T-helper 17 cell (primary cell): Measurements from ENCODE around the gene FKBP15. TPM values are rescaled to one million over a fixed set of nuclear protein-coding genes. Genes with fewer than 3 reads are reported as not detected.

Source experiments
- ATAC-seq: fragments of 150-1000 bp; cut with Tn5 transposase; 2 replicates; pipeline ENCODE4 v1.10.0; 2021; ENCODE audit warnings: mild to moderate bottlenecking, moderate library complexity
- DNase-seq, 3 donors: peaks; one replicate each; pipeline versions ENCODE4 v3.0.0 to v3.0.0-alpha.2; 2020 to 2021
- H3K9me3 ChIP-seq: one replicate; pipeline ENCODE4 v1.7.0; 2013; ENCODE audit warnings: low read length, mild to moderate bottlenecking; ENCODE audit not compliant: control insufficient read depth, poor library complexity, severe bottlenecking
- H3K27ac Mint-ChIP-seq: one replicate; pipeline ENCODE4 v1.8.0; 2022; ENCODE audit warnings: mild to moderate bottlenecking, moderate library complexity, mixed read lengths
- H3K27me3 Mint-ChIP-seq: one replicate; pipeline ENCODE4 v1.8.0; 2022; ENCODE audit warnings: mixed read lengths
- H3K36me3 Mint-ChIP-seq: one replicate; pipeline ENCODE4 v1.8.0; 2022; ENCODE audit warnings: low read depth, mixed read lengths
- H3K4me1 Mint-ChIP-seq: one replicate; pipeline ENCODE4 v1.8.0; 2022; ENCODE audit warnings: mild to moderate bottlenecking, mixed read lengths
- H3K4me3 Mint-ChIP-seq: one replicate; pipeline ENCODE4 v1.8.0; 2022; ENCODE audit warnings: mild to moderate bottlenecking, moderate library complexity, mixed read lengths
- total RNA-seq, 4 donors: library from RNA in 2 of 4; stranded (reverse) in 2 of 4; gene quantifications; one replicate each; pipeline ENCODE4 v1.2.3 and lab custom pipeline; 2022 to 2026

FKBP15 gene
- total RNA-seq, 2 donors from 2014 or later = 19.3 to 24.0 TPM

GRCh38 chr9:113222482-113222841 lies 1.4 kb upstream of the FKBP15 start:
- no peaks in the 10 kb centered on the region for H3K9me3 ChIP-seq
- Mint-ChIP-seq H3K4me3 (peak overlapping the region; percentile 96), H3K36me3 (no peaks in the 10 kb centered on the region), H3K27me3 (no peaks in the 10 kb centered on the region), H3K27ac (peak overlapping the region; percentile 90), H3K4me1 (peaks cover 26% of the 10 kb centered on the region)
- no peak for DNase-seq
- no peak for ATAC-seq

DNA sequence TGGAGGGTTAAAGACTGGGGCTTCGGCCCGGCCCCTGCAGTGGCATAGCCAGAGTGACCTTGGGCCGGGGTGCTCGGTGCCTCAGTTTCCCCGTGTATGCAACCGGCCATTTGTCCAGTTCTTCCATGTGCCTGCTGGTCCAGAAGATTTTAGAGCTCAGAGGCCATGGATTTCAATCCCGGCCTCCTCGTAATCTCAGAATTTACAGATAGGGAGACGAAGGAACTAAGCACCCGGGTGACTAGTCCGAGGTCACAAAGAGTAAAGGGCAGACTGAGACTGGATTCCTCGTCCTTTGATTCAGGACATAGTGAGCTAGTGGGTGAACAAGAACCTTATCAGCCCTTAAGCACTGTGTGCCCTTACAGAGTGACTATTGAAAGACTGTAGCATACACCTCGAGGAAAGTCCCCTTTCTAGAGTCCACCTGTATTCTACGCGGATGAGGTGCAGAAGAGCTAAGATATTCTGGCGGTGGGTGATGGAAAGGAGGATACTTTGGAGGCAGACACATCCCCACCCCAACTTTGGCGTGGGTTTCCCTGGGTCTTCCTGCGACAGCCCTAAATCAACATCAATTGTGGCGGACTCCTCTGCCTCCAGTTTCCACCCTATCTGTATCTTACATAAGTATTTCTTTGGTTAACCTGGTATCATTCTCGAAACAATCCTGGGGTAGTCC lies 864 bp upstream of the FKBP15 start:
- H3K27me3 Mint-ChIP-seq = no peaks in the 10 kb centered on the region
- no peaks in the 10 kb centered on the region for H3K9me3 ChIP-seq
- H3K4me3 Mint-ChIP-seq = peak overlapping the region; percentile 96
- peaks cover 26% of the 10 kb centered on the region for H3K4me1 Mint-ChIP-seq
- H3K36me3 Mint-ChIP-seq = no peaks in the 10 kb centered on the region
- ATAC-seq (no peak), DNase-seq (peak in 1 of 3 donors; percentile 4)
- peak overlapping the region; percentile 90 for H3K27ac Mint-ChIP-seq

- H3K27ac Mint-ChIP-seq = peak overlapping the region; percentile 90
- H3K36me3 Mint-ChIP-seq = no peaks in the 10 kb centered on the region
- H3K4me3 Mint-ChIP-seq = peak overlapping the region; percentile 96
- no peak for DNase-seq
- no peaks in the 10 kb centered on the region for H3K9me3 ChIP-seq
- peaks cover 26% of the 10 kb centered on the region for H3K4me1 Mint-ChIP-seq
- ATAC-seq = no peak
- no peaks in the 10 kb centered on the region for H3K27me3 Mint-ChIP-seq
These were observed 542 bp downstream of the FKBP15 start for GRCh38 chr9:113220467-113221002.

- peaks cover 30% of the 10 kb centered on the region for H3K4me1 Mint-ChIP-seq
- DNase-seq (no peak), ATAC-seq (no peak)
- no peaks in the 10 kb centered on the region for H3K27me3 Mint-ChIP-seq
- H3K27ac Mint-ChIP-seq = peak overlapping the region; percentile 90
- peak overlapping the region; percentile 96 for H3K4me3 Mint-ChIP-seq
- no peaks in the 10 kb centered on the region for H3K36me3 Mint-ChIP-seq
- no peaks in the 10 kb centered on the region for H3K9me3 ChIP-seq
These were observed 1.1 kb downstream of the FKBP15 start for GRCh38 chr9:113219969-113220368.

- H3K36me3 Mint-ChIP-seq = no peaks in the 10 kb centered on the region
- peaks cover 33% of the 10 kb centered on the region for H3K4me1 Mint-ChIP-seq
- H3K9me3 ChIP-seq = no peaks in the 10 kb centered on the region
- ATAC-seq (no peak), DNase-seq (no peak)
- peak overlapping the region; percentile 87 for H3K27ac Mint-ChIP-seq
- H3K27me3 Mint-ChIP-seq = no peaks in the 10 kb centered on the region
- H3K4me3 Mint-ChIP-seq = peak overlapping the region; percentile 96
These were observed 1.7 kb downstream of the FKBP15 start for GRCh38 chr9:113219186-113219936.

DNA sequence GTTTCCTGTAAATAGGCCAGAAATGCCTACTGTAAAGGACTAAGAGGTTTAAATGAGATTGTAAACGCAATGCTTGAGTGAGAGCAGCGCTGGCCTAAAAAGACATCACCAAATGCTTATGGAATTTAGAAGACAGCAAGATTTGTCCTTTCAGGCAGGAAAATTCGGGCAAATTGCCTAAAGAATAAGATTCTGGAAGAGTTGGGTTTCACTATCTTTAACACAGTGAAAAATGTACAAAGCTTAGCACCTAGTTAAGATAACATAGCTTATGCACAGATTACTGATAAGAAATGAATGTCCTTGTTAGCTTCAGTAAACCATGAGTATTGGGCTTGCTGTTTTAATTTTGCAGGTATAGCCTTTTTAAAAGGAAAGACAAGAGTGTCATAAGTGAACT lies 4.7 kb downstream of the FKBP15 start:
- H3K9me3 ChIP-seq = no peaks in the 10 kb centered on the region
- ATAC-seq (no peak), DNase-seq (no peak)
- Mint-ChIP-seq H3K36me3 (peaks cover 3% of the 10 kb centered on the region), H3K4me1 (peaks cover 35% of the 10 kb centered on the region), H3K4me3 (no peak overlapping the region), H3K27me3 (no peaks in the 10 kb centered on the region), H3K27ac (no peak overlapping the region)

DNA sequence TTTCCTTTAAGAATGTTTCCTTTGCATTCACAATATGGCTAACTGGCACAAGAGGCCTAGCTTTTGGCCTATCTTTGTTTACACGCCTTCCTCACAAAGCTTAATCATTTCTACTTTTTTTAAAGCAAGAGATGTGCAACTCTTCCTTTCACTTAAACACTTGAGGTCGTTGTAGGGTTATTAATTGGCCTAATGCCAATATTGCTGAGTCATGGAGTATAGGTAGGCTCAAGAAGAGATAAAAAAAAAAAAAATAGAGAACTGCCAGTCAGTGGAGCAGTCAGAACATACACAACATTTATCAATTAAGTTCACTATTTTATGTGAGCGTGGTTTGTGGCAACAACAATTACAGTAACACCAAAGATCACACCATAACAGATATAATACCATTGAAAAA lies 5.9 kb downstream of the FKBP15 start:
- peaks cover 32% of the 10 kb centered on the region for H3K4me1 Mint-ChIP-seq
- ATAC-seq (no peak), DNase-seq (no peak)
- H3K27me3 Mint-ChIP-seq = no peaks in the 10 kb centered on the region
- no peaks in the 10 kb centered on the region for H3K9me3 ChIP-seq
- peaks cover 4% of the 10 kb centered on the region for H3K36me3 Mint-ChIP-seq
- peak overlapping the region; percentile 59 for H3K27ac Mint-ChIP-seq
- no peak overlapping the region for H3K4me3 Mint-ChIP-seq

DNA sequence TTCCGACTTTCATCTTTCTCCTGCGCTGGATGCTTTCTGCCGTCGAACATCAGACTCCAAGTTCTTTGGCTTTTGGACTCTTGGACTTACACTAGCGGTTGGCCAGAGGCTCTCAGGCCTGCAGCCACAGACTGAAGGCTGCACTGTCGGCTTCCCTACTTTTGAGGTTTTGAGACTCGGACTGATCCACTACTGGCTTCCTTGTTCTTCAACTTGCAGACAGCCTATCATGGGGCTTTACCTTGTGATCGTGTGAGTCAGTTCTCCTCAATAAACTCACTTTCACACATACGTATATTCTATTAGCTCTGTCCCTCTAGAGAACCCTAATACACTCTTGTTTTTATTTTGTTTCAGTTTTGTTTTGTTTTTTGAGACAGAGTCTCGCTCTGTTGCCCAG lies 10.3 kb downstream of the FKBP15 start:
- no peaks in the 10 kb centered on the region for H3K9me3 ChIP-seq
- peaks cover 4% of the 10 kb centered on the region for H3K36me3 Mint-ChIP-seq
- no peak overlapping the region for H3K4me3 Mint-ChIP-seq
- DNase-seq (no peak), ATAC-seq (no peak)
- H3K27ac Mint-ChIP-seq = no peak overlapping the region
- H3K27me3 Mint-ChIP-seq = no peaks in the 10 kb centered on the region
- H3K4me1 Mint-ChIP-seq = peaks cover 22% of the 10 kb centered on the region

GRCh38 chr9:113205861-113206260 lies 15.2 kb downstream of the FKBP15 start:
- no peak for ATAC-seq
- Mint-ChIP-seq H3K27ac (no peak overlapping the region), H3K4me3 (no peak overlapping the region), H3K27me3 (no peaks in the 10 kb centered on the region), H3K36me3 (peaks cover 3% of the 10 kb centered on the region), H3K4me1 (no peaks in the 10 kb centered on the region)
- no peak for DNase-seq
- H3K9me3 ChIP-seq = no peaks in the 10 kb centered on the region

DNA sequence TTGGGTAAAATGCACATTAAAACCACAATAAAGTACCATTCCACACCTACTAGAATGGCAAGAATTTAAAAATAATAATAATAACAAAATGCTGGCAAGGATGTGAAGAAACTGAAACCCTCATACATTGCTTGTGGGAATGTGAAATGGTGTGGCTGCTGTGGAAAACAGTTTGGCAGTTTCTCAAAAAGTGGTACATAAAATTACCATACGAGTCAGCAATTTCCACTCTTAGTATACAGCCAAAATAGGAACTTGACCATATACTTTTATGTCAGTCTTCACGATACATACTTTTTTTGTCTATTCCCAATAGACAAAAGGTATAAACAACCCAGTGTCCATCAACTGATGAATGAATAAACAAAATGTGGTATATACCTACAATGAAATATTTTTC lies 15.6 kb downstream of the FKBP15 start:
- Mint-ChIP-seq H3K27ac (no peak overlapping the region), H3K36me3 (peaks cover 3% of the 10 kb centered on the region), H3K27me3 (no peaks in the 10 kb centered on the region), H3K4me3 (no peak overlapping the region), H3K4me1 (no peaks in the 10 kb centered on the region)
- ATAC-seq (no peak), DNase-seq (no peak)
- H3K9me3 ChIP-seq = no peaks in the 10 kb centered on the region

GRCh38 chr9:113199683-113200329 lies 21.3 kb downstream of the FKBP15 start:
- no peak for ATAC-seq
- H3K36me3 Mint-ChIP-seq = peaks cover 10% of the 10 kb centered on the region
- H3K27ac Mint-ChIP-seq = no peak overlapping the region

DNA sequence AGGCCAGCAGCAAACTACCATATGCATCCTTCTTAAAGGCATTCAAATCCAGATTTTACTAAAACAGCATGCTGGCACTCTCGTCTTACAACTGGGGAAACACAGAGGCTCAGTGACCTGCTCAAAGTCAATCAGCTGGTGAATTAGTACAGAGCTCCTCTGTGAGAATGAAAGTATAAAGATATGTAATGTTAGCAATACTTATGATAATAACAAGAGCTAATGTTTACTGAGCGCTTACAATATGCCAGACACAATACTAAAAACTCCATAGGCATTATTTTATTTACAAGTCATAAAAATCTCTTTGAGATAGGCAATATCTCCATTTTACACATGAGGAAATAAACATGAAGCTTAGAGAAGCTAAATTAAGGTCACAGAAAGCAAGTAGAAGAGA lies 28.6 kb downstream of the FKBP15 start:
- H3K36me3 Mint-ChIP-seq = peaks cover 7% of the 10 kb centered on the region
- ATAC-seq = no peak

More at GRCh38 chr9:113199683-113200329, 21.3 kb downstream of the FKBP15 start:
- peaks cover 5% of the 10 kb centered on the region for H3K4me1 Mint-ChIP-seq
- no peaks in the 10 kb centered on the region for H3K9me3 ChIP-seq
- no peak for DNase-seq
- no peaks in the 10 kb centered on the region for H3K27me3 Mint-ChIP-seq
- H3K4me3 Mint-ChIP-seq = no peak overlapping the region

DNA sequence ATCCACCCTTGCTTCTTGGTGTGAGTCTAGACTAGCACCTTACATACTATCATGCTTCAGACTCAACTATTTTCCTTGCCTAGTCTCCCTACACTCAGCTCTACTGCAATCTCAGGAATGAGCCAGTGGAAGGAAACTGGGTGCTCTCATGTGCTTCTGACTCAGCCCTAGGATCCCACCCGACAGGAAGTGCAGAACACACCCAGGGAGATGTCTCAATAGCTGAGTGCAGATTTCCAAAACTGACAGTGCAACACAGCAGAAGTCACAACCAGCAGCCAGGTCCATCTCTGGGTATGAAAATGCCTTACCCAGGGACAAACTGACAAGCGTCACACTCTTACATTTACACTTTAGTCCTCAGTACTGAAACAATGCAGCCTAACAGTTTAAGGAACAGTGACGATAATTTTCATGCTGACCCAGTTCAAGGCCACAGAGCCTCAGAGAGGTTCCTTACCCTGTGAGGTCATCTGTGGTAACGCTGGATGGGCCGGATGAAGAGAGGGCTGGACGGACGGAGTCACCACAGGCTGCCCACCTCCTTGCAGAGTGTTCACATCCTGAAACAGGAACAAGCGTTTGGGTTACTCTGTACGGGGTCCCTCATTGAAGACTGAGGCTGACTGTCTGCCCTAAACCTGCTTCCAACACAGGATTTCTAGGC lies 33.0 kb downstream of the FKBP15 start:
- Mint-ChIP-seq H3K4me1 (peaks cover 9% of the 10 kb centered on the region), H3K36me3 (peaks cover 9% of the 10 kb centered on the region), H3K27me3 (no peaks in the 10 kb centered on the region), H3K27ac (no peak overlapping the region), H3K4me3 (no peak overlapping the region)
- ATAC-seq (peak; percentile 42), DNase-seq (no peak)
- H3K9me3 ChIP-seq = no peaks in the 10 kb centered on the region

More for the DNA sequence above, 28.6 kb downstream of the FKBP15 start:
- no peak overlapping the region for H3K27ac Mint-ChIP-seq
- no peak for DNase-seq
- H3K4me1 Mint-ChIP-seq = peaks cover 7% of the 10 kb centered on the region
- H3K9me3 ChIP-seq = no peaks in the 10 kb centered on the region
- H3K4me3 Mint-ChIP-seq = no peak overlapping the region
- no peaks in the 10 kb centered on the region for H3K27me3 Mint-ChIP-seq
